GM12878 (cell line): ENCODE measurements around the gene TEKT5. TPM values are rescaled to one million over a fixed set of nuclear protein-coding genes. Genes with fewer than 3 reads are reported as not detected.

ENCODE experiments used
- ATAC-seq: fragments of 200-7000 bp; cut with Tn5 transposase; 3 replicates; pipeline ENCODE4 v1.9.1; 2020; ENCODE audit warnings: mild to moderate bottlenecking, moderate library complexity
- BruUV-seq: library from RNA; stranded (reverse); fragments of 400-500 nt; replicated peaks from 2 replicates; lab custom pipeline; 2021; lab: Mats Ljungman, UMichigan
- CTCF ChIA-PET: fragments of 300-600 bp; sonication (Branson Sonifier 250); formaldehyde crosslinking; extraction: SDS; loops from one replicate; lab custom pipeline; 2021; ENCODE audit warnings: inconsistent platforms; lab: Yijun Ruan, JAX
- POLR2A ChIA-PET: fragments of 350-600 bp; formaldehyde crosslinking; extraction: SDS; loops from one replicate; lab custom pipeline; 2021; ENCODE audit warnings: inconsistent platforms; lab: Charles Lee
- RAD21 ChIA-PET: fragments of 300-600 bp; sonication (Branson Sonifier 250); formaldehyde crosslinking; loops from one replicate; lab custom pipeline; 2023; ENCODE audit warnings: antibody characterized with exemption; ENCODE audit not compliant: unreplicated experiment; lab: Charles Lee
- SMC1A ChIA-PET: fragments of 300-600 bp; sonication (Branson Sonifier 250); formaldehyde crosslinking; loops from one replicate; lab custom pipeline; 2023; ENCODE audit not compliant: unreplicated experiment, uncharacterized antibody; lab: Charles Lee
- DNase-seq: peaks from one replicate; pipeline ENCODE4 v3.0.0-alpha.2; 2011; ENCODE audit warnings: low read depth, low spot score
- FAIRE-seq: peaks from 3 replicates; lab custom pipeline; 2011; peaks lifted over from hg19 to GRCh38; lab: Jason Lieb, UNC
- H2AFZ ChIP-seq: 2 replicates; pipeline ENCODE4 v1.6.0; 2011; ENCODE audit warnings: low read depth, low read length, control low read depth; ENCODE audit not compliant: control insufficient read depth
- H3K27ac ChIP-seq: 2 replicates; pipeline ENCODE4 v1.5.1; 2011; ENCODE audit warnings: control low read depth; ENCODE audit not compliant: control insufficient read depth, insufficient read depth
- H3K27me3 ChIP-seq, 2 experiments: replicated peaks in 1 of 2; 2 replicates each; pipeline versions ENCODE4 v1.6.0 to v1.6.1; 2011; ENCODE audit warnings: low read length in 1 of 2; ENCODE audit not compliant: control insufficient read depth in 2 of 2, insufficient read depth in 2 of 2
- H3K36me3 ChIP-seq, 2 experiments: 2 replicates each; pipeline ENCODE4 v1.5.1; 2011; ENCODE audit warnings: low read length in 1 of 2; ENCODE audit not compliant: control insufficient read depth in 2 of 2, insufficient read depth in 2 of 2
- H3K4me1 ChIP-seq: 2 replicates; pipeline ENCODE4 v1.6.1; 2011; ENCODE audit warnings: mild to moderate bottlenecking, low read length, moderate library complexity, mixed read lengths; ENCODE audit not compliant: control insufficient read depth, insufficient read depth
- H3K4me2 ChIP-seq: 2 replicates; pipeline ENCODE4 v1.6.0; 2011; ENCODE audit warnings: control low read depth; ENCODE audit not compliant: control insufficient read depth, insufficient read depth
- H3K4me3 ChIP-seq: fragments of 200-600 bp; sonication (generic); 2 replicates; pipeline ENCODE4 v1.5.1; 2016
- H3K79me2 ChIP-seq: 2 replicates; pipeline ENCODE4 v1.6.0; 2011; ENCODE audit warnings: low read length; ENCODE audit not compliant: control insufficient read depth, insufficient read depth
- H3K9ac ChIP-seq: 2 replicates; pipeline ENCODE4 v1.8.0; 2011; ENCODE audit warnings: low read length, control low read depth, mixed read lengths; ENCODE audit not compliant: control insufficient read depth, insufficient read depth
- H3K9me3 ChIP-seq: replicated peaks from 3 replicates; pipeline ENCODE4 v1.5.1; 2011; ENCODE audit warnings: mild to moderate bottlenecking, low read length; ENCODE audit not compliant: control insufficient read depth, insufficient read depth
- H4K20me1 ChIP-seq: 2 replicates; pipeline ENCODE4 v1.6.0; 2011; ENCODE audit not compliant: control insufficient read depth, insufficient read depth
- CREM ChIP-seq: IDR thresholded peaks from 2 replicates; pipeline ENCODE4 v1.6.1; 2014; ENCODE audit warnings: antibody characterized with exemption, low read depth
- HDGF ChIP-seq: fragments of 450-650 bp; IDR thresholded peaks from 2 replicates; pipeline ENCODE4 v1.6.1; 2016; ENCODE audit warnings: antibody characterized with exemption
- MLLT1 ChIP-seq: fragments of 450-650 bp; IDR thresholded peaks from 2 replicates; pipeline ENCODE4 v1.6.1; 2016; ENCODE audit warnings: mild to moderate bottlenecking
- MXI1 ChIP-seq: fragments of 150-350 bp; IDR thresholded peaks from 2 replicates; pipeline ENCODE4 v1.6.1; 2011; ENCODE audit warnings: low read depth, mild to moderate bottlenecking, inconsistent platforms, low read length, improper control_type of control experiment
- NFYB ChIP-seq: IDR thresholded peaks from 2 replicates; pipeline ENCODE4 v1.6.1; 2011; ENCODE audit warnings: low read depth, mild to moderate bottlenecking, low read length, improper control_type of control experiment, moderate library complexity; ENCODE audit not compliant: insufficient read depth
- PRDM15 ChIP-seq: fragments of 450-650 bp; formaldehyde crosslinking; IDR thresholded peaks from 2 replicates; pipeline ENCODE4 v1.4.0; 2020; ENCODE audit warnings: mild to moderate bottlenecking, moderate library complexity
- WRNIP1 ChIP-seq: IDR thresholded peaks from 2 replicates; pipeline ENCODE4 v1.6.1; 2011; ENCODE audit warnings: low read depth, low read length, improper control_type of control experiment, borderline replicate concordance
- ZBTB4 ChIP-seq: fragments of 450-650 bp; formaldehyde crosslinking; IDR thresholded peaks from 2 replicates; pipeline ENCODE4 v1.4.0; 2022; ENCODE audit warnings: mild to moderate bottlenecking, moderate library complexity
- ZNF24 ChIP-seq: fragments of 450-650 bp; IDR thresholded peaks from 2 replicates; pipeline ENCODE4 v1.6.1; 2017; ENCODE audit warnings: antibody characterized with exemption, mild to moderate bottlenecking
- WGBS: methylation state at CpG from one replicate; pipeline ENCODE4 v1.1.6; 2016; ENCODE audit warnings: low lambda C conversion rate; ENCODE audit not compliant: insufficient replicate concordance, insufficient coverage; ENCODE audit errors: missing lambda C conversion rate; 5-methylcytosine and 5-hydroxymethylcytosine counted together
- in situ Hi-C: fragments of 300-500 bp; cut with MboI; formaldehyde crosslinking; loops from 9 replicates; pipeline ENCODE4 v1.14.3; 2018; ENCODE audit warnings: mixed read lengths
- intact Hi-C: fragments of 100-400 bp; cut with micrococcal nuclease; formaldehyde crosslinking; loops from one replicate; pipeline ENCODE4 v1.14.2; 2022; ENCODE audit not compliant: unreplicated experiment
- polyA plus RNA-seq, 11 experiments: library from polyadenylated mRNA; depleted of rRNA in 4 of 11; unstranded in 6 of 11; stranded (reverse) in 5 of 11; fragments of >200 nt; fragmentation: Nextera tagmentation in 4 of 11; fragmentation: Illumina TruSeq in 1 of 11; extraction: Ambion mirVana in 4 of 11; extraction: Trizol in 1 of 11; gene quantifications; 1 replicate in 1 of 11; 2 replicates in 10 of 11; pipeline versions ENCODE4 v1.2.1 to v1.2.3, GENCODE V29; 2011 to 2016; ENCODE audit warnings: inconsistent platforms in 2 of 11, missing spikeins in 2 of 11, low read depth in 1 of 11
- total RNA-seq, 4 experiments: library from RNA; depleted of rRNA in 3 of 4; stranded (reverse); fragments of >200 nt in 3 of 4; fragmentation: Illumina TruSeq in 1 of 4; extraction: Trizol in 1 of 4; gene quantifications; 2 replicates each; pipeline versions ENCODE4 v1.2.1 to v1.2.3, GENCODE V29; 2013 to 2021

The TEKT5 gene
- total and polyA plus RNA-seq, 10 of the 15 experiments (the other 5 are each of a cell fraction or from before 2014, with no cell fraction given): 0.19 to 2.2 (median 0.68) TPM; not detected in 1

GRCh38 chr16:10658943-10659342 is 35.8 kb downstream of the TEKT5 start:
- Histone ChIP-seq H3K36me3 (no peaks in the 10 kb centered on the region), H3K4me3 (no peak overlapping the region), H3K4me2 (no peak overlapping the region), H3K27ac (no peak overlapping the region), H3K4me1 (no peaks in the 10 kb centered on the region; the same call in 1 of the 2 replicates), H3K79me2 (no peaks in the 10 kb centered on the region), H3K27me3 (0 out of 4 replicates have a peak, but pooled peaks cover 0 to 3% of the 10 kb centered on the region in 2 experiments), H4K20me1 (no peaks in the 10 kb centered on the region), H3K9ac (no peak overlapping the region), H2AFZ (no peak overlapping the region), H3K9me3 (no peaks in the 10 kb centered on the region)
- ChIA-PET CTCF (no interaction called here), SMC1A (no interaction called here), POLR2A (no interaction called here), RAD21 (no interaction called here)
- FAIRE-seq: no peak
- in situ Hi-C loops: no loop called here
- no peak for ATAC-seq
- BruUV-seq: no TSS peak
- TF ChIP-seq HDGF: no peak
- no peak for TF ChIP-seq CREM
- 20% methylated on average over 6 of the region's 6 CpGs for WGBS
- intact Hi-C loops: no loop called here
- no peak for DNase-seq

- Histone ChIP-seq H3K4me3 (no peak overlapping the region), H3K4me1 (no peaks in the 10 kb centered on the region; the same call in 1 of the 2 replicates), H3K27ac (no peak overlapping the region), H3K9ac (no peak overlapping the region), H3K27me3 (0 out of 4 replicates have a peak, but pooled peaks cover 0 to 3% of the 10 kb centered on the region in 2 experiments), H4K20me1 (no peaks in the 10 kb centered on the region), H3K79me2 (no peaks in the 10 kb centered on the region), H3K4me2 (no peak overlapping the region), H3K9me3 (no peaks in the 10 kb centered on the region), H2AFZ (no peak overlapping the region), H3K36me3 (no peaks in the 10 kb centered on the region)
- FAIRE-seq (no peak), DNase-seq (no peak), ATAC-seq (no peak)
- intact Hi-C loops (no loop called here), in situ Hi-C loops (no loop called here)
- 59% methylated on average over 4 of the region's 4 CpGs for WGBS
- ChIA-PET POLR2A (no interaction called here), RAD21 (no interaction called here), CTCF (no interaction called here), SMC1A (no interaction called here)
- BruUV-seq: no TSS peak
- no peak for TF ChIP-seq ZBTB4 (CRISPR knock-in tag)
- TF ChIP-seq MLLT1: no peak
- no peak for TF ChIP-seq WRNIP1
- no peak for TF ChIP-seq ZNF24
- no peak for TF ChIP-seq NFYB
- TF ChIP-seq MXI1: no peak
- TF ChIP-seq PRDM15 (CRISPR knock-in tag): no peak
These were observed 36.8 kb downstream of the TEKT5 start for GRCh38 chr16:10657925-10658324.
